Measurements from ENCODE around the gene DSG4. TPM values are rescaled to one million over a fixed set of nuclear protein-coding genes. Genes with fewer than 3 reads are reported as not detected.
"Not testable (repeated sequence)": the region's sequence is repeated elsewhere in the genome, so short reads cannot be mapped to it uniquely, and the experiment has no call there.

DSG4 gene, protein sequence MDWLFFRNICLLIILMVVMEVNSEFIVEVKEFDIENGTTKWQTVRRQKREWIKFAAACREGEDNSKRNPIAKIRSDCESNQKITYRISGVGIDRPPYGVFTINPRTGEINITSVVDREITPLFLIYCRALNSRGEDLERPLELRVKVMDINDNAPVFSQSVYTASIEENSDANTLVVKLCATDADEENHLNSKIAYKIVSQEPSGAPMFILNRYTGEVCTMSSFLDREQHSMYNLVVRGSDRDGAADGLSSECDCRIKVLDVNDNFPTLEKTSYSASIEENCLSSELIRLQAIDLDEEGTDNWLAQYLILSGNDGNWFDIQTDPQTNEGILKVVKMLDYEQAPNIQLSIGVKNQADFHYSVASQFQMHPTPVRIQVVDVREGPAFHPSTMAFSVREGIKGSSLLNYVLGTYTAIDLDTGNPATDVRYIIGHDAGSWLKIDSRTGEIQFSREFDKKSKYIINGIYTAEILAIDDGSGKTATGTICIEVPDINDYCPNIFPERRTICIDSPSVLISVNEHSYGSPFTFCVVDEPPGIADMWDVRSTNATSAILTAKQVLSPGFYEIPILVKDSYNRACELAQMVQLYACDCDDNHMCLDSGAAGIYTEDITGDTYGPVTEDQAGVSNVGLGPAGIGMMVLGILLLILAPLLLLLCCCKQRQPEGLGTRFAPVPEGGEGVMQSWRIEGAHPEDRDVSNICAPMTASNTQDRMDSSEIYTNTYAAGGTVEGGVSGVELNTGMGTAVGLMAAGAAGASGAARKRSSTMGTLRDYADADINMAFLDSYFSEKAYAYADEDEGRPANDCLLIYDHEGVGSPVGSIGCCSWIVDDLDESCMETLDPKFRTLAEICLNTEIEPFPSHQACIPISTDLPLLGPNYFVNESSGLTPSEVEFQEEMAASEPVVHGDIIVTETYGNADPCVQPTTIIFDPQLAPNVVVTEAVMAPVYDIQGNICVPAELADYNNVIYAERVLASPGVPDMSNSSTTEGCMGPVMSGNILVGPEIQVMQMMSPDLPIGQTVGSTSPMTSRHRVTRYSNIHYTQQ
- total RNA-seq: not detected
- long read RNA-seq: 0 reads

DNA sequence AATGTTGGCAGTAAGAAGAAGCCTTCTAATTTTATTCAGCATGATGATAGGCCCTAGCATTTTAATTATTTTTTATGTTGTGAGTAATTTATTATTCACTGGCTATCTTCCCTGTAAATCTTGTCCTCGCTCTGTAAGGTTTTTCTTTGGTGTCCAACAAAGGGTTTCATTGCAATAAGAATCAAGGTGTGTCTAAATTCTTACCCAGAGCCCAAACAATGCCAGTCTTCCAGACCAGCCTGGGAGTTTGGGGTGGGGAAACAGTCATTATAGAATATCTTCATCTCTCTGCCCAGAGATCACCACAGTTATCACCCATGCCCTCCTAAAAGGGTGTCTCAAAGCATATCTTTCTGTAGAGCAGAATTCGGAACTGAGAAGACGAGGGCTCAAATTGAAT, at the start of gene DSG4:
Gene DSG4 (plus strand): TSS at position 301 of the 400 bp plus-strand sequence. CDS start 135 bp downstream, outside the sequence.
- intact Hi-C loops (cut with DNase I): no loop called here
- no peak for DNase-seq (ENCODE audit: low spot score)

GRCh38 chr18:31329787-31330438, 46.7 kb upstream of the DSG4 start:
- intact Hi-C loops (cut with DNase I): no loop called here

DNA sequence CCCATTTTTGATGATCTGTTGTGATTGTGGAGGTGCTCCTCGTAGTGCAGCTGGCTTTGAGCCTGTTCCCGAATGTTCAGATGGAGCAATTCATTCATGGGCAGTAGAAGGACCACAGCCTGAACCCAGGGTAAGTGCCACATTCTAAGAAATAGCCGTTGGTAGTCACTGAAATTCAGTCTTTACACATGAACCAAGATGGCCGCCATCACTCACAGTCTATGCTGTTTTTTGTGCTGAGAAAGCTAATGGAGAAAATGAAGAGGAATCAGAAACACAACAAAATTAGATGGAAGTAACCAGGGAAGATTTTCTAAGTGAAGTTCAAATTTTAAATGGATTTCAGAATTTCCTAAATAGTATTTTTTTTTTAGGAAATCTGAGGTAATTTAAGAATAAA, 33.1 kb upstream of the DSG4 start:
- intact Hi-C loops (cut with DNase I): no loop called here

More at GRCh38 chr18:31329787-31330438, 46.7 kb upstream of the DSG4 start:
- DNase-seq (ENCODE audit: low spot score): no peak

GRCh38 chr18:31353336-31353735, 23.2 kb upstream of the DSG4 start:
- DNase-seq (ENCODE audit: low spot score); intact Hi-C loops (cut with DNase I): not testable (repeated sequence)

More for the DNA sequence above, 33.1 kb upstream of the DSG4 start:
- DNase-seq (ENCODE audit: low spot score): no peak

DNA sequence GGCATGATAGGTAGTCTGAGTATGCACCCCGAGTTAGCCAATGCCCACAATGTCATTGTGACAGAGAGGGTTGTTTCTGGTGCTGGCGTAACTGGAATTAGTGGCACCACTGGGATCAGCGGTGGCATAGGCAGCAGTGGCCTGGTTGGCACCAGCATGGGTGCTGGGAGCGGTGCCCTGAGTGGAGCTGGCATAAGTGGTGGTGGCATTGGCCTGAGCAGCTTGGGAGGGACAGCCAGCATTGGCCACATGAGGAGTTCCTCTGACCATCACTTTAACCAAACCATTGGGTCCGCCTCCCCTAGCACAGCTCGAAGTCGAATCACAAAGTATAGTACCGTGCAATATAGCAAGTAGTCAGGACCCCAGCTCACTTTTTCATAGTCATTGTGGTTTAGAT, 21.6 kb upstream of the DSG4 start:
- intact Hi-C loops (cut with DNase I): no loop called here
- no peak for DNase-seq (ENCODE audit: low spot score)

DNA sequence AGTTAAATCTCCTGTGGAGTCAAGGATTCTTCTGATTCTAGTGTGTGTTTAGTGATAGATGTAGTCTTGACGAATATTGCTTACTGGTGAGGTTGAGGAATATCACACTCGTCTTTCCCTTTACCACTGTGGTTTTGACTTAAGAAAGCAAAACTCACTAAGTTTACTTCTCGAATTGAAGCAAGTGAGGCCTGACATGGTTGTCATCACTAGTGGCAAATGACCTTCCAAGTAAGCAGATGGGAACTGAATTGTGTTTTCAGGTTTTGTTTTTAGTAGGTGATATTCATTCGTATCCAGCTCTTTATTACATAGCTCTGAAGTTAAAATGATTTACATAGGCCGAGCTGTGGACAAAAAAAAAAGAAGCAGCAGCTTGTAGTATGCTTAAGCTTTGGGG, 20.6 kb upstream of the DSG4 start:
- no peak for DNase-seq (ENCODE audit: low spot score)
- intact Hi-C loops (cut with DNase I): no loop called here

DNA sequence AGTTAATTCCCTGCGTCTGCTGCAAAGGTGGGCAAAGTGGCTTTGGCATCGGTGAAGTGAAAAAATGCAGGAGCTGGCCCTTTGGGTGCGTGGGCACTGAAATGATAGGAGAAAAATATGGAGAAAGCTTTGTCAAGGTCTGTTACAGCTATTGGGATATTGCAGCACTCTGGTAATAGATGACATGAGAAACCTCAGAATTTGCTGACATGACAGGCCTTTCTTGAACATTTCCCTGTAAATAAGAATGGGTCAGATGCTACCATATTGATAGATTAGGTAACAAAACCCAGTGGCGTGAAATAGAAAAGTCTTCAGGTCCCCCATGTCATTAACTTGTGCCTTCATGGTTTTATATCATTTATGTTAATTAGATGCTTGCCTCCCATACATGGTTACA, 12.4 kb upstream of the DSG4 start:
- no peak for DNase-seq (ENCODE audit: low spot score)
- intact Hi-C loops (cut with DNase I): no loop called here

GRCh38 chr18:31369478-31369877, 7.1 kb upstream of the DSG4 start:
- no peak for DNase-seq (ENCODE audit: low spot score)
- intact Hi-C loops (cut with DNase I): no loop called here

GRCh38 chr18:31371989-31372388, 4.6 kb upstream of the DSG4 start:
- DNase-seq (ENCODE audit: low spot score): no peak
- intact Hi-C loops (cut with DNase I): no loop called here

GRCh38 chr18:31373641-31374040, 2.9 kb upstream of the DSG4 start:
- DNase-seq (ENCODE audit: low spot score): no peak
- intact Hi-C loops (cut with DNase I): no loop called here

GRCh38 chr18:31380912-31381311, 4.3 kb downstream of the DSG4 start:
- DNase-seq (ENCODE audit: low spot score): no peak
- intact Hi-C loops (cut with DNase I): no loop called here

GRCh38 chr18:31382107-31382506, 5.5 kb downstream of the DSG4 start:
- intact Hi-C loops (cut with DNase I): no loop called here
- no peak for DNase-seq (ENCODE audit: low spot score)

GRCh38 chr18:31386741-31387140, 10.2 kb downstream of the DSG4 start:
- intact Hi-C loops (cut with DNase I): no loop called here
- no peak for DNase-seq (ENCODE audit: low spot score)

DNA sequence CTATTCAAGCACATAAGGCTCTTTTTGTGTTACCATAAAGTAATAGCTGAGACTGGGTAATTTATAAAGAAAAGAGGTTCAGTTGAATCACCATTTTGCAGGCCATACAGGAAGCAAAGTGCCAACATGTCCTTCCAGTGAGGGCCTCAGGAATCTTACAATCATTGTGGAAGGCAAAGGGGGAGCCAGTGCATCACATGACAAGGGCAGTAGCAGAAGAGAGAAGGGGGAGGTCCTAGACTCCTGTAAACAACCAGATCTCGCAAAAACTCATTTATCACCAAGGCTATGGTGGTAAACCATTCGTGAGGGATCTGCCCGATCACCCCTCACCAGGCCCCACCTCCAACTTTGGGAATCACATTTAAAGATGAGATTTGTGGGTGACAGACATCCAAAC, 16.7 kb downstream of the DSG4 start:
- no peak for DNase-seq (ENCODE audit: low spot score)
- intact Hi-C loops (cut with DNase I): no loop called here

DNA sequence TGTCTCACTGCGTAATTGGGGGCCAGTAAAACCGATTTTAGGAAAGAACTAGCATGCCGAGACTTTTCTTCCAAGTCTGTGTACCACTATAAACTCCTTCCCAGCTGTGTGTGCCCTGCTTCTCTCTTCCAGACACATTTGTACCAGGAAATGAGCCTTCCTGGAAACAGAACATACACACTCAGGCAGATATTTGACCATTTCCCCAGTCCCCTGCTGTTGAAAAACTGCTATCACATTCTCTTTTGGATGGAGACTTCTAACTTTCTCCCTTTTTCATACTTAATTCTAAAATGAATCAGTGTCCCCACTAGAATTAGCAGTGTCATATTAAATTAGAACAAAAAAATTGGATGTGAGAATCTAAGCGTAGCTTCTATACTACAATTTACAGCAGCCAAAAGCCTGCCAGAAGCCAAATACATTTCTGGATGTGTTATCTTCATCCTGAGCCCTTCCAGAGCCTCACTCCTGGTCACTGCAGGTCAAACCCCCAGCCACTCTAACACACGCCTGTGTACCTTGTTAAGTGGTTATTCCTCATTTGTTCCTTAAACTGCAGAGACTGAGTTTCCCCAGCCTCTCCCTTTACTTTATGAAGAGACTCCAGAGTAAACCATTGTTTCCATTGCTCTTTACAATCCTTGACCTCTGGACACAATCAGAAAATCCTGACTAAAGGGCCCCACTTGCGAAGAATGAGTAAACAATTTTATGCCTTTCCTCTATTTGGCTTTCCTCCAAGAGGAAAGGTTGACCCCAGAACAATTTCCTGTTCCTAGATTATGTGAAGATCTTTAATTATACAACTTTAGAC, 20.4 kb downstream of the DSG4 start:
- intact Hi-C loops (cut with DNase I): no loop called here

GRCh38 chr18:31398191-31398590, 21.6 kb downstream of the DSG4 start:
- no peak for DNase-seq (ENCODE audit: low spot score)
- intact Hi-C loops (cut with DNase I): no loop called here

More for the DNA sequence above, 20.4 kb downstream of the DSG4 start:
- DNase-seq (ENCODE audit: low spot score): no peak

DNA sequence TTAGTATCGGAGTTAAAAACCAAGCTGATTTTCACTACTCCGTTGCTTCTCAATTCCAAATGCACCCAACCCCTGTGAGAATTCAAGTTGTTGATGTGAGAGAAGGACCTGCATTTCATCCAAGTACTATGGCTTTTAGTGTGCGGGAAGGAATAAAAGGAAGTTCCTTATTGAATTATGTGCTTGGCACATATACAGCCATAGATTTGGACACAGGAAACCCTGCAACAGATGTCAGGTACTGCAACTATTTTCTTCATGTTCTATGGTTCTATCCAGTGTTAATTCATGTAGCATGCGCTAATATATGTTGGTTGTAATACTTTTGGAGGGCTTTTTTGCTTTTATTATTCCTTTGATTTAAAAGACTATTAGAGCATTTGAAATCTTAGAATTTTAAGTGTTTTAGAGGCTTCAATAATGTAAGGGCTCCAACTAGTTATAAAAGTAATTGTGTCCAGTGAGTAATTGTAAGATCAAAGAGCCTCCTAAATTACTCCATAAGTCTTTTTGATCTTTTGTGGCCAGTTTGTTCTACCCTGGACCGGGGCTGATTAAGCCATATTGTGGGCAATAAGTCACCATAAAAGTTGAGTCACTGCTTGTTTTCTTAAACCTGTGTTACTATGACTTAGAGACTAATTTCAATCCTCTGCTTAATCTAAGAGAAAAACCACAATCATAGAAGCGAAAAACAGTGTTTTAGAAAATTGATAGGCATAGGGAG, 22.9 kb downstream of the DSG4 start:
- no peak for DNase-seq (ENCODE audit: low spot score)
- intact Hi-C loops (cut with DNase I): no loop called here

All from cardiac septum (tissue), 1 donor.